MM.1S (cell line): ENCODE data around the gene TUBB4B.

Source experiments
- DNase-seq: peaks from one replicate; pipeline ENCODE4 v3.0.0-alpha.2; 2015
- H2AFZ ChIP-seq: fragments of 300-600 bp; sonication (generic); 2 replicates; pipeline ENCODE4 v1.6.0; 2016; ENCODE audit warnings: antibody characterized with exemption, low read length
- H3F3A ChIP-seq: fragments of 300-600 bp; sonication (generic); 2 replicates; pipeline ENCODE4 v1.6.1; 2016; ENCODE audit warnings: mild to moderate bottlenecking, antibody characterized with exemption, low read length, moderate library complexity, mixed read lengths; ENCODE audit not compliant: insufficient read depth
- H3K27ac ChIP-seq: fragments of 300-600 bp; sonication (generic); 2 replicates; pipeline ENCODE4 v1.5.1; 2016; ENCODE audit warnings: mild to moderate bottlenecking, low read length
- H3K27me3 ChIP-seq: fragments of 300-600 bp; sonication (generic); replicated peaks from 2 replicates; pipeline ENCODE4 v1.6.0; 2016; ENCODE audit warnings: low read length; ENCODE audit not compliant: insufficient read depth
- H3K36me3 ChIP-seq: fragments of 300-600 bp; sonication (generic); replicated peaks from 2 replicates; pipeline ENCODE4 v1.6.1; 2016; ENCODE audit warnings: mild to moderate bottlenecking, low read length, mixed read lengths; ENCODE audit not compliant: insufficient read depth
- H3K4me1 ChIP-seq: fragments of 300-600 bp; sonication (generic); 2 replicates; pipeline ENCODE4 v1.6.1; 2016; ENCODE audit warnings: low read length, mixed read lengths
- H3K4me2 ChIP-seq: fragments of 300-600 bp; sonication (generic); 2 replicates; pipeline ENCODE4 v1.6.0; 2016; ENCODE audit warnings: low read depth, low read length
- H3K4me3 ChIP-seq: fragments of 300-600 bp; sonication (generic); 2 replicates; pipeline ENCODE4 v1.5.1; 2016; ENCODE audit warnings: low read length, mixed read lengths
- H3K79me2 ChIP-seq: fragments of 300-600 bp; sonication (generic); 2 replicates; pipeline ENCODE4 v1.6.1; 2016; ENCODE audit warnings: mixed run types, low read length, mixed read lengths
- H3K9ac ChIP-seq: fragments of 300-600 bp; sonication (generic); 2 replicates; pipeline ENCODE4 v1.6.1; 2016; ENCODE audit warnings: low read length, mixed read lengths
- H3K9me2 ChIP-seq: fragments of 300-600 bp; sonication (generic); replicated peaks from 2 replicates; pipeline ENCODE4 v1.6.1; 2016; ENCODE audit warnings: mild to moderate bottlenecking, low read length, mixed read lengths; ENCODE audit not compliant: insufficient read depth
- H3K9me3 ChIP-seq: fragments of 300-600 bp; sonication (generic); replicated peaks from 2 replicates; pipeline ENCODE4 v1.6.1; 2016; ENCODE audit warnings: mild to moderate bottlenecking, low read length, mixed read lengths; ENCODE audit not compliant: insufficient read depth
- H4K20me1 ChIP-seq: fragments of 300-600 bp; sonication (generic); 2 replicates; pipeline ENCODE4 v1.6.1; 2016; ENCODE audit warnings: mild to moderate bottlenecking, low read length, moderate library complexity, mixed read lengths; ENCODE audit not compliant: insufficient read depth
- EZH2 ChIP-seq: fragments of 300-600 bp; sonication (generic); optimal IDR thresholded peaks from 2 replicates; pipeline ENCODE3; 2017; ENCODE audit warnings: low read depth, mild to moderate bottlenecking, antibody characterized with exemption, low read length, mixed read lengths
- EZH2phosphoT487 ChIP-seq: fragments of 300-600 bp; sonication (generic); IDR thresholded peaks from 2 replicates; pipeline ENCODE4 v1.6.1; 2018; ENCODE audit warnings: antibody characterized with exemption, low read length
- TF ChIP-seq, protein P1 (sequence below): fragments of 300-600 bp; sonication (generic); IDR thresholded peaks from 2 replicates; pipeline ENCODE4 v1.5.1; 2016; ENCODE audit warnings: antibody characterized with exemption, low read length, mixed read lengths

The TUBB4B gene

DNA sequence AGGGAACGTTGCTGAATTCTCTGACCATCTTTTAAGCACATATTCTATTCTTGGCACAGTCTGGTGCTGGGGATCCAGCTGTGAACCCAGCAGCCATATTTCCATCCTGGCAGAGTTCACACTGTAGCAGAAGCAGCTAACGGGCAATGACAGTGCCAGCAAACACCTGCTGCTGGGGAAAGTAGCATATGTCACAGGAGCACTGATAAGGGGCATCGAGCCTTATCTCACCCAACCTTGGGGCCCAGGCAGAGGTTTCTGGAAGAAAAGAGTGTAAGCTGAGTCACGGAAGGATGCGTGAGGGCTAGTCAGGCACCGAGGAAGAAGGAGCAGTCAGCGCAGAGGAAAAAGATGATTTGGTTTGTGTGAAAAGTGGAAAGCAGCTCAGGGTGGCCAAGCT lies 34.5 kb upstream of the TUBB4B start:
- Histone ChIP-seq H3K9ac (peak overlapping the region; percentile 95), H3K4me3 (peak overlapping the region; percentile 90), H2AFZ (no peak overlapping the region), H3K9me3 (no peaks in the 10 kb centered on the region), H3K9me2 (no peaks in the 10 kb centered on the region), H3K27me3 (no peaks in the 10 kb centered on the region), H3K79me2 (peaks cover 48% of the 10 kb centered on the region), H3K36me3 (no peaks in the 10 kb centered on the region), H3K4me1 (peaks cover 20% of the 10 kb centered on the region), H3K27ac (no peak overlapping the region), H3F3A (peaks cover 7% of the 10 kb centered on the region; the same call in 1 of the 2 replicates), H3K4me2 (peak overlapping the region; percentile 98), H4K20me1 (no peaks in the 10 kb centered on the region)
- DNase-seq, result no peak
- TF ChIP-seq EZH2phosphoT487 (no peak), EZH2 (no peak)
- TF ChIP-seq, protein P1, sequence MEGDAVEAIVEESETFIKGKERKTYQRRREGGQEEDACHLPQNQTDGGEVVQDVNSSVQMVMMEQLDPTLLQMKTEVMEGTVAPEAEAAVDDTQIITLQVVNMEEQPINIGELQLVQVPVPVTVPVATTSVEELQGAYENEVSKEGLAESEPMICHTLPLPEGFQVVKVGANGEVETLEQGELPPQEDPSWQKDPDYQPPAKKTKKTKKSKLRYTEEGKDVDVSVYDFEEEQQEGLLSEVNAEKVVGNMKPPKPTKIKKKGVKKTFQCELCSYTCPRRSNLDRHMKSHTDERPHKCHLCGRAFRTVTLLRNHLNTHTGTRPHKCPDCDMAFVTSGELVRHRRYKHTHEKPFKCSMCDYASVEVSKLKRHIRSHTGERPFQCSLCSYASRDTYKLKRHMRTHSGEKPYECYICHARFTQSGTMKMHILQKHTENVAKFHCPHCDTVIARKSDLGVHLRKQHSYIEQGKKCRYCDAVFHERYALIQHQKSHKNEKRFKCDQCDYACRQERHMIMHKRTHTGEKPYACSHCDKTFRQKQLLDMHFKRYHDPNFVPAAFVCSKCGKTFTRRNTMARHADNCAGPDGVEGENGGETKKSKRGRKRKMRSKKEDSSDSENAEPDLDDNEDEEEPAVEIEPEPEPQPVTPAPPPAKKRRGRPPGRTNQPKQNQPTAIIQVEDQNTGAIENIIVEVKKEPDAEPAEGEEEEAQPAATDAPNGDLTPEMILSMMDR, result no peak

DNA sequence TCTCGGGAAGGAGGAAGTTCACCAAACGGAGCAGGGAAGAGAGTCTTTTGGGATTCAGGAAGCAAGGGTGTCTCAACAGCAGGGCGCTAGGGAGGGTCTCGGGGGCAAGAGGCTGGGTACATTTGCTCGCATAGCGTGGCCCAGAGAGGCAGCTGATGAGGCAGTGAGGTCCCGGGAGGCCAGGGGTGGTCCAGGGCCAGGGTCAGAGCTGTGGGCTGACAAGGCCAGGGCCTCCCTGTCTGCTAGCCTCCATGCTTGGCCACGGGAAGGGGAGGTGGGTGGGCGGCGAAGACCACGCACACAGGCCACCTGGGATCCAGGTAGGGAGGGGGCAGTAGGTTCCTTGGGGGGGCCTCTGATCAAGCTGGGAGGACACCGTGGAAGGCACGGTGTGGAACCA lies 29.6 kb upstream of the TUBB4B start:
- DNase-seq, result no peak
- Histone ChIP-seq H3K9me3 (no peaks in the 10 kb centered on the region), H3K9me2 (no peaks in the 10 kb centered on the region), H3K9ac (no peak overlapping the region), H3K27me3 (no peaks in the 10 kb centered on the region), H4K20me1 (no peaks in the 10 kb centered on the region), H3K4me3 (no peak overlapping the region), H3K27ac (no peak overlapping the region), H3K4me1 (peaks cover 5% of the 10 kb centered on the region), H3K79me2 (peaks cover 11% of the 10 kb centered on the region), H3K4me2 (no peak overlapping the region), H2AFZ (no peak overlapping the region), H3K36me3 (no peaks in the 10 kb centered on the region), H3F3A (no peaks in the 10 kb centered on the region)
- TF ChIP-seq EZH2 (no peak), EZH2phosphoT487 (no peak)
- TF ChIP-seq, protein P1, result no peak

DNA sequence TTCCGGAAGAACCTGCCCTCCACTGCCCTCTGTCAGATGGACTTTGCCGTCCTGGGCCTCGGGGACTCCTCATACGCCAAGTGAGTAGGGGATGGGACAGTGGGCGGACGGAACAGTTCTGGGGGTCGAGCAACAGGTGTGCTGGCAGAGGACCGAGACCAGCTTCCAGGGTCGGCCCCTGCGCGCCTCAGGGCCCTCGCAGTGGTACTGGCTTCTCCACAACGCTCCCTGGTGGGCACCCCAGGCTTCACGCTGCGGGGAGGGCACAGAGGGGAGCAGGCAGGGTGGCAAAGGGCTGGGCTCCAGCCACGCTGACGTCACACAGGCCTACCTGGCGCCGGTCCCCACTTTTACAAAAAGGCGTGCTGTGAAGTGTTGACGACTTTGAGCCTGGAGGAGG lies 28.6 kb upstream of the TUBB4B start:
- TF ChIP-seq EZH2 (no peak), EZH2phosphoT487 (no peak)
- TF ChIP-seq, protein P1, result no peak
- peaks cover 1% of the 10 kb centered on the region; the same call in 1 of the 2 replicates for H3K79me2 ChIP-seq
- no peak overlapping the region for H3K9ac ChIP-seq
- no peak overlapping the region for H3K4me2 ChIP-seq
- no peak overlapping the region for H3K27ac ChIP-seq
- H3F3A ChIP-seq, result no peaks in the 10 kb centered on the region
- H3K27me3 ChIP-seq, result no peaks in the 10 kb centered on the region
- H3K9me2 ChIP-seq, result no peaks in the 10 kb centered on the region
- no peak overlapping the region for H2AFZ ChIP-seq
- H3K36me3 ChIP-seq, result no peaks in the 10 kb centered on the region
- no peak overlapping the region for H3K4me3 ChIP-seq
- no peaks in the 10 kb centered on the region for H4K20me1 ChIP-seq
- no peaks in the 10 kb centered on the region for H3K4me1 ChIP-seq
- DNase-seq, result no peak
- no peaks in the 10 kb centered on the region for H3K9me3 ChIP-seq
